SKM-1 (cell line): ENCODE results near the gene PGAM2.
"Not testable (repeated sequence)": the region's sequence is repeated elsewhere in the genome, so short reads cannot be mapped to it uniquely, and the experiment has no call there.

ENCODE experiments used
- DNase-seq: peaks from one replicate; lab custom pipeline; 2025; ENCODE audit not compliant: unreplicated experiment; lab: John Stamatoyannopoulos, UW

Gene PGAM2

GRCh38 chr7:44052771-44053365 is 12.5 kb downstream of the PGAM2 start:
- no peak for DNase-seq

GRCh38 chr7:44051611-44052220 is 13.7 kb downstream of the PGAM2 start:
- no peak for DNase-seq

- no peak for DNase-seq
Observed at GRCh38 chr7:44050915-44051560, 14.3 kb downstream of the PGAM2 start.

GRCh38 chr7:44050121-44050914 is 15.0 kb downstream of the PGAM2 start:
- DNase-seq, result no peak

- no peak for DNase-seq
Observed at GRCh38 chr7:44048031-44048795, 17.2 kb downstream of the PGAM2 start.

GRCh38 chr7:44046321-44047061 is 18.9 kb downstream of the PGAM2 start:
- DNase-seq, result peak; percentile 97

GRCh38 chr7:44045226-44046014 is 19.9 kb downstream of the PGAM2 start:
- DNase-seq, result no peak

- DNase-seq, result peak; percentile 31
Observed at GRCh38 chr7:44044315-44045225, 20.8 kb downstream of the PGAM2 start, which contains the start of gene DBNL. Gene DBNL (plus strand): TSS chr7:44044702. CDS start chr7:44044738, 36 bp downstream.

- DNase-seq, result no peak
Observed at GRCh38 chr7:44043902-44044301, 21.5 kb downstream of the PGAM2 start.

GRCh38 chr7:44042221-44042620 is 23.1 kb downstream of the PGAM2 start:
- no peak for DNase-seq

GRCh38 chr7:44040493-44040891 is 24.9 kb downstream of the PGAM2 start:
- DNase-seq, result not testable (repeated sequence)

GRCh38 chr7:44039800-44040492 is 25.4 kb downstream of the PGAM2 start:
- DNase-seq, result not testable (repeated sequence)

- DNase-seq, result not testable (repeated sequence)
Observed at GRCh38 chr7:44038961-44039558, 26.3 kb downstream of the PGAM2 start.

GRCh38 chr7:44038553-44038952 is 26.8 kb downstream of the PGAM2 start:
- DNase-seq, result not testable (repeated sequence)

GRCh38 chr7:44037951-44038350 is 27.4 kb downstream of the PGAM2 start:
- not testable (repeated sequence) for DNase-seq

- not testable (repeated sequence) for DNase-seq
Observed at GRCh38 chr7:44036364-44036763, 29.0 kb downstream of the PGAM2 start.
